ENCODE data around the gene ADCYAP1R1. TPM values are rescaled to one million over a fixed set of nuclear protein-coding genes. Genes with fewer than 3 reads are reported as not detected.
A peak's percentile ranks its signal among the peaks of the same experiment; 100 is the strongest.
"Not testable (repeated sequence)": the region's sequence is repeated elsewhere in the genome, so short reads cannot be mapped to it uniquely, and the experiment has no call there.

Gene ADCYAP1R1
- total RNA-seq, 1 donor from 2014 or later: under 0.01 TPM

DNA sequence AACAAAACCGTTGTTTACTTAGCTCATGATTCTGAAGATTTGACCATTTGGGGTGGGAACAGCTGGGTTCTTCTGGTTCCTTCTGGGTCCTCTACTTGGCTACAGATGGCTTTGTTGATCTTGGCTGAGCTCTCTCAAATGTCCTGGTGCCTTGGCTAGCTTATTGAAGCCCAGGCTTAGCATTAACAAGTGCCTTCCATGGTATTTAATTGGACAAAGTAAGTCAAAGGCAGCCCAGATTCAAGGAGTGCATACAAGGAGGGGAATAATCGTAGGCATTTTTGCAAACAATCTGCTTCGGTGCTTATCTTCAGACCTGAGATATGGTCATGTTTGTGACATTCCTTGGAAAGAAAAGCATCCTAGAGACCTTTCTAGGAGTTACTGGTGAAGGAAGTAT, 81.4 kb downstream of the ADCYAP1R1 start:
- DNase-seq (ENCODE audit: low read depth in 2 of 2): no peak

DNA sequence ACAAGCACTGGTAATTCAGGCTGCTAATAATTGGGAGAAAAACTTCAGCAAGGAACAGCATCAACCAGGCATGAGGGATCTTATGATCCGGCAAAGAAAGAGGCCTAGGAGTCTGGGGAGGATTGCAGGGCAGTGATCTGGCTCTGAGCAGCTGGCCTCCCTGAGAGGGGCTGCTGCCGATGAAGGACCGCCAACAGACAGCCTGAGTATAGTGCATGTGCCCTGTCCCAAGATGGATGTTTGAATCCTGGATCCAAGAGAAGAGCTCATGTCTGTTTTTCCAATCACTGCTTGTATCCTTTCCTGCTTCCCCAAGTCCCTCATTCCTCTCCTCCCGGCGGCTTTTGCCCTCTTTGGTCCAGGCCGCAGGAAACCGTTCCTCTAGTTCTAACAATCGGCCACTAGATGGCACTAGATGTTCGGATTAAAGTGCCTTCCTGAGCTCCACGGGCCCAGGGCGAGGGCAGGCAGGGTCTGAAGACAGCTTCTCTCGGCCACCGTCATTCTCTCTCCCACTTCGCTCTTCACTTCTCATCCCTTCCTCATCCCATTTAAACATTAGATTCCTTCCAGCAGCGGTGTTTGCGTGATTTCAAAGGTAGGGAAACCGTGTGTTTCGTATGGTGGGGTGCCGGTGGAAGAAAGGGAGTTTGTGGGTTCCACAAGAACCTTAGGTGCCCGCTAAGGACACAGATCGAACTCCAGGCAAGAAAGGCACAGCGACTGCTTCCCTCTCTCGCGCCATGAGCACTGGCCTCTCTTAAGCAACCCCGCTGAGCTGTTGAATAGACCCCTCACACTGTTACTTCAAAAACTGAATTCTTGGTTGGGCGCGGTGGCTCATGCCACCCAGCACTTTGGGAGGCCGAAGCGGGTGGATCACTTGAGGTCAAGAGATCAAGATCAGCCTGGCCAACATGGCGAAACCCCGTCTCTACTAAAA, 82.4 kb downstream of the ADCYAP1R1 start:
- peak; percentile 43 to 64 for DNase-seq (ENCODE audit: low read depth in 2 of 2)

DNA sequence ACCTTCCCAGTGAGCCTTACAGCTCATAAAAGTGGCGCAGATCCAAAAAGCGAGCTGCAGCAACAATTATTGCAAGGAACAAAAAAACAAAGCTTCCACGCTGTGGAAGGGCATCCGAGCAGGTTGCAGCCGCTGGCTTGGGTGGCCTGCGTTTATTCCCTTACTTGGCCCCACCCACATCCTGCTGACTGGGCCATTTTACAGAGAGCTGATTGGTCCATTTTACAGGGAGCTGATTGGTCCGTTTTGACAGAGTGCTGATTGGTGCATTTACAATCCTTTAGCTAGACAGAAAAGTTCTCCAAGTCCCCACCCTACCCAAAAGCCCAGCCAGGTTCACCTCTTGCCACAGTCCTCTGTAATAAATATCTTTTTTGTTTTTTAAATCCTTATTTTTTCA, 85.1 kb downstream of the ADCYAP1R1 start:
- DNase-seq (ENCODE audit: low read depth in 2 of 2): no peak

DNA sequence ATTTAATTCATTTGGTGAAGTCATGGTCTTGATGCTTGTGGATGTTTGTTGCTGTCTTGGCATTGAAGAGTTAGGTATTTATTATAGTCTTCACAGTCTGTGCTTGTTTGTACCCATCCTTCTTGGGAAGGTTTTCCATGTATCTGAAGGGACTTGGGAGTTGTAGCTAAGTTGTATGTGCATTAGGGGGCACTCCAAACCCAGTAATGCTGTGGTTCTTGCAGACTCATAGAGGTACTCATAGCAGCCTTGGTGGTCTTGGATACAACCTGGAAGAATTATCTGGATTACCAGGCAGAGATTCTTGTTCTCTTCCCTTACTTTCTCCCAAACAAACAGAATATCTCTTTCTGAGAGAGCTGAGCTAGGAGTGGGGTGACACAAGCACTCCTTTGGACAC, 93.2 kb downstream of the ADCYAP1R1 start:
- DNase-seq (ENCODE audit: low read depth in 2 of 2): no peak

DNA sequence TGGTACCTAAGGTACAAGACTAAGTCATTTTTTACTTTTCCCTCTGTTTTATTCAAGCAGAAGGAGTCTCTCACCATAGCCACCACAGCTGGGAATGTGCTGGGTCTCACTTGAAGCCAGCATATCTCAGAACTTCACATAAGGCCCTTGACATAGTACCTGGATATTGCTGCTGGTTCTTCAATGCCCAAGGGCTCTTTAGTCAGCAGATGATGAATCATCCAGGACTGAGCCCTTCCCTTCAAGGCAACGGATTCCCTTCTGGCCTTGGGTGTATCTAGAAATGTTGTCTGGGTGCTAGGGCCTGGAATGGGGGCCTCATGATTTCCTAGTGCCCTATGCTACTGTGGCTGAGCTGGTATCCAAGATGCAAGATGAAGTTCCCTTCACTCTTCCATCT, 93.9 kb downstream of the ADCYAP1R1 start:
- DNase-seq (ENCODE audit: low read depth in 2 of 2): no peak

DNA sequence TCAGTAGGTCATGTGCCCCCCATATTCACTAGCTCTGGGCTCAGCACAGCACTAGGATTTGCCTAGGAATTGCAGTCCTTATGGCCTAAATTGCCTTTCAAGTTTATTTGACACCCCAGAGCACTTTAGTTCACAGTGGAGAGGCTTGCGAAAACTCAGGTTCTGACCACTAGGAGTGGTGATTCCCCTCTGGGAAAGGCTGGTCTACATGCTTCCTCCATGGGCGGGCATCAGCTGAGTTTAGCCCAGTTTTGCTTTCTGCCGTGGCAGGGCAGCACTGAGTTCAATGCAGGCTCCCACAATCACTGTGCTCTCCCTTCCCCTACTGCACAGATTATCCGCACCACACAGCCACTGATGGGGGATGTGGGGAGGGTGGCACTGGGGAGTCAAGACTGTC, 94.4 kb downstream of the ADCYAP1R1 start:
- DNase-seq (ENCODE audit: low read depth in 2 of 2): no peak

DNA sequence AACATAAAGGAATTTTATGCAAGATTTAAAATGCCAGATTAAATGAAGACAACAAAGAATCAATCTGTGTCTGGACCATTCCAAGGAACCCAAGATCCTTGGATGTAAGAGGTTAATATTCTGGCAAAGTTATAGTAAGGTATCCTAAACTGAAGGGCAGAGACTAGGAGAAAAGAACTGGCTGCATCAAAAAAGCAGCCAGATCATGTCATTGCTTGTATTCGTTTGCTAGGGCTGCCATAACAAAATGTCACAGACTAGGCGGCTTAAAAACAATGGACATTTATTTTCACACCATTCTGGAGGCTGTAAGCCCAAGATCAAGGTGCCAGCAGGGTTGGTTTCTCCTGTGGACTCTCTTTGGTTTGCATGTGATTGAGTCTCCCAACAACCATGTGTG, 99.7 kb downstream of the ADCYAP1R1 start:
- no peak for DNase-seq (ENCODE audit: low read depth in 2 of 2)

DNA sequence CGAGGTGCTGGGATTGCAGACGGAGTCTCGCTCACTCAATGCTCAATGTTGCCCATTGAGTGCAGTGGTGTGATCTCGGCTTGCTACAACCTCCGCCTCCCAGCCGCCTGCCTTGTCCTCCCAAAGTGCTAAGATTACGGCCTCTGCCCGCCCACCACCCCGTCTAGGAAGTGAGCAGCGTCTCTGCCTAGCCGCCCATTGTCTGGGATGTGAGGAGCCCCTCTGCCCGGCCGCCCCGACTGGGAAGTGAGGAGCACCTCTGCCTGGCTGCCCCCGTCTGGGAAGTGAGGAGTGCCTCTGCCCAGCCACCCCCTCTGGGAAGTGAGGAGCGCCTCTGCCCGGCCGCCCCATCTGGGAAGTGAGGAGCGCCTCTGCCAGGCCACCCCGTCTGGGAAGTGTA, 101.2 kb downstream of the ADCYAP1R1 start:
- not testable (repeated sequence) for DNase-seq (ENCODE audit: low read depth in 2 of 2)

DNA sequence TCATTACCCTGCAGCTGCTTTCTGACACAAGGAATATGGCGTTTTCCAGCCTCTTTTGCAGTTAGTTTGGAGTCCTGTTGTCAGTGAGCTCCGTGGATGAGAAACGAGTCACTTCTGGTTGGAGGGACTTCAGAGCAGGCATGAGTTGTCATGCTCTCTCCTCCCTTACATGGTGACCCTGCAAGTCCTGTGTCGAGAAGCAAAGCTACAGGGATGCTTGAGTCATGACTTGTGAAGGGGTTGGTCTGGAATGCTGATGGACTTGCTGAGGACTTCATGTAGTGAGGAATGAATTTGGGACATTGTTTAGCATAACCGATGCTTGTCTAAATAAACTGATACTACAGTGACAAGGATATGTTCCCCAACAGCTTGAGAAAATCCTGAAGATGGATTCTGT, 108.8 kb downstream of the ADCYAP1R1 start:
- DNase-seq (ENCODE audit: low read depth in 2 of 2): no peak

Other genes starting within 250 kb of the ADCYAP1R1 start
- 3.6 and 6.6 TPM in 2 replicates for gene AQP1, start 140.5 kb upstream of the ADCYAP1R1 start, total RNA-seq
- gene GHRHR, start 88.4 kb upstream of the ADCYAP1R1 start, total RNA-seq: not detected in 2 replicates